Esophagus squamous epithelium (tissue), 5 donors: ENCODE data around the gene IGSF22. TPM values are rescaled to one million over a fixed set of nuclear protein-coding genes. Genes with fewer than 3 reads are reported as not detected.
A peak's percentile ranks its signal among the peaks of the same experiment; 100 is the strongest.

ENCODE experiments used
- DNase-seq: peaks from one replicate; lab custom pipeline; 2025; lab: John Stamatoyannopoulos, UW
- H3K27ac ChIP-seq, 4 donors: fragments of 200-600 bp; sonication (generic); one replicate each; pipeline ENCODE4 v1.5.1; 2016 to 2019; ENCODE audit warnings: mild to moderate bottlenecking in 1 of 4
- H3K27me3 ChIP-seq, 4 donors: fragments of 200-600 bp; sonication (generic); 1 replicate in 3 of 4; 2 replicates in 1 of 4; pipeline versions ENCODE4 v1.5.1 to v1.6.0; 2017 to 2021; ENCODE audit warnings: antibody characterized with exemption in 1 of 4
- H3K36me3 ChIP-seq, 3 donors: fragments of 200-600 bp; sonication (generic); one replicate each; pipeline ENCODE4 v1.5.1; 2016 to 2019
- H3K4me1 ChIP-seq, 3 donors: fragments of 200-600 bp; sonication (generic); one replicate each; pipeline ENCODE4 v1.5.1; 2017 to 2019
- H3K4me3 ChIP-seq, 4 donors: fragments of 200-600 bp; sonication (generic); 1 replicate in 3 of 4; 2 replicates in 1 of 4; pipeline ENCODE4 v1.5.1; 2016 to 2019; ENCODE audit warnings: mild to moderate bottlenecking in 2 of 4, moderate library complexity in 1 of 4
- H3K9me3 ChIP-seq, 3 donors: fragments of 200-600 bp; sonication (generic); one replicate each; pipeline ENCODE4 v1.5.1; 2016 to 2019
- CTCF ChIP-seq, 6 experiments: fragments of 450-650 bp in 4 of 6; fragments of 200-600 bp in 2 of 6; sonication (generic) in 2 of 6; IDR thresholded peaks; one replicate each; pipeline ENCODE4 v1.5.1; 2016 to 2019; ENCODE audit warnings: antibody characterized with exemption in 6 of 6, mild to moderate bottlenecking in 4 of 6, moderate library complexity in 4 of 6
- POLR2A ChIP-seq, 4 donors: fragments of 450-650 bp; IDR thresholded peaks; one replicate each; pipeline ENCODE4 v1.6.1; 2017; ENCODE audit warnings: antibody characterized with exemption in 4 of 4, mild to moderate bottlenecking in 4 of 4, moderate library complexity in 3 of 4
- WGBS, 2 donors: methylation state at CpG; one replicate each; pipeline ENCODE4 v1.1.5; 2018; 5-methylcytosine and 5-hydroxymethylcytosine counted together
- intact Hi-C: fragments of 100-400 bp; cut with DNase I; formaldehyde crosslinking; loops from one replicate; pipeline ENCODE4 v1.15.0; 2022
- total RNA-seq, 4 donors: library from RNA; depleted of rRNA; stranded (reverse); fragments of >200 nt; gene quantifications; one replicate each; pipeline ENCODE4 v1.1.0, GENCODE V29; 2016
- donor health status: DM: yes; HTN: yes; CAD: no.

The IGSF22 gene
- total RNA-seq, 4 donors from 2014 or later = under 0.01 TPM; not detected in 3

GRCh38 chr11:18756889-18757288 lies 30.9 kb upstream of the IGSF22 start:
- Histone ChIP-seq H3K9me3 (no peaks in the 10 kb centered on the region), H3K27me3 (no peaks in the 10 kb centered on the region), H3K36me3 (no peaks in the 10 kb centered on the region), H3K4me1 (no peaks in the 10 kb centered on the region), H3K4me3 (no peak overlapping the region), H3K27ac (no peak overlapping the region)
- 76 to 82% methylated on average over 2 of the region's 2 CpGs for WGBS, 2 donors
- intact Hi-C loops = no loop called here
- DNase-seq = no peak
- TF ChIP-seq POLR2A (IDR thresholded peaks at IDR 0.05) (no peak), CTCF (IDR thresholded peaks at IDR 0.05) (no peak)

- intact Hi-C loops = no loop called here
Measured at GRCh38 chr11:18754308-18754707, 28.3 kb upstream of the IGSF22 start.

GRCh38 chr11:18752502-18752901 lies 26.5 kb upstream of the IGSF22 start:
- H3K4me1 ChIP-seq = peaks cover 0 to 18% (median 11%) of the 10 kb centered on the region in 3 donors
- no peak overlapping the region for H3K27ac ChIP-seq
- intact Hi-C loops = no loop called here
- no peak for TF ChIP-seq POLR2A (IDR thresholded peaks at IDR 0.05)
- no peak for TF ChIP-seq CTCF (IDR thresholded peaks at IDR 0.05)
- no peaks in the 10 kb centered on the region for H3K27me3 ChIP-seq
- no peaks in the 10 kb centered on the region for H3K36me3 ChIP-seq
- WGBS, 2 donors = 28 to 44% methylated on average over 3 of the region's 3 CpGs
- H3K9me3 ChIP-seq = no peaks in the 10 kb centered on the region
- no peak overlapping the region for H3K4me3 ChIP-seq
- DNase-seq = no peak

More at GRCh38 chr11:18754308-18754707, 28.3 kb upstream of the IGSF22 start:
- H3K9me3 ChIP-seq = no peaks in the 10 kb centered on the region
- peaks cover 0 to 13% (median 10%) of the 10 kb centered on the region in 3 donors for H3K4me1 ChIP-seq
- WGBS, 2 donors = 43 to 44% methylated on average over 4 of the region's 5 CpGs
- DNase-seq = no peak
- no peaks in the 10 kb centered on the region for H3K27me3 ChIP-seq
- no peak overlapping the region for H3K4me3 ChIP-seq
- no peaks in the 10 kb centered on the region for H3K36me3 ChIP-seq
- TF ChIP-seq POLR2A (IDR thresholded peaks at IDR 0.05) (no peak), CTCF (IDR thresholded peaks at IDR 0.05) (no peak)
- H3K27ac ChIP-seq = no peak overlapping the region

DNA sequence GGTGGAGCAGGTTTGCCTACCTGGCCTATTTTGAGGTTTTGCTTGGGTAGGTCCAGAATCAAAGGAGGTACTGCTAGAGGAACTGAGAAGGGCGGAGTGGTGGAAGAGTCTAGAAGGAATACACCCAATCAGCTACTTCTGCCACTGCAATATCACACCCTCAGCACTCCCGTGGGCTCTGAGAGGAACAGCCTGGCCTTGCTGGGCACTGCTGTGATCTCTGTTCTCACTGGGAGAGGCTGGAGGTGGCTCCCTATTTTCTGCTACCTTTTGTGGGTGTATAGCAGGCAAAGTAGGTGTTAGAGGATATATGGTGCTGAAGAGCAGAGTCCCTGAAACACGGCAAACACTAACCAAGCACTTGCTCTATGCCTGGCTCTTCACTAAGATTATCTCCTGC lies 25.0 kb upstream of the IGSF22 start:
- Histone ChIP-seq H3K4me3 (no peak overlapping the region), H3K9me3 (no peaks in the 10 kb centered on the region), H3K36me3 (no peaks in the 10 kb centered on the region), H3K4me1 (peaks cover 0 to 18% (median 11%) of the 10 kb centered on the region in 3 donors), H3K27me3 (no peaks in the 10 kb centered on the region), H3K27ac (no peak overlapping the region)
- 69 to 87% methylated on average over 3 of the region's 3 CpGs for WGBS, 2 donors
- TF ChIP-seq CTCF (IDR thresholded peaks at IDR 0.05) (no peak), POLR2A (IDR thresholded peaks at IDR 0.05) (no peak)
- no peak for DNase-seq
- intact Hi-C loops = no loop called here

DNA sequence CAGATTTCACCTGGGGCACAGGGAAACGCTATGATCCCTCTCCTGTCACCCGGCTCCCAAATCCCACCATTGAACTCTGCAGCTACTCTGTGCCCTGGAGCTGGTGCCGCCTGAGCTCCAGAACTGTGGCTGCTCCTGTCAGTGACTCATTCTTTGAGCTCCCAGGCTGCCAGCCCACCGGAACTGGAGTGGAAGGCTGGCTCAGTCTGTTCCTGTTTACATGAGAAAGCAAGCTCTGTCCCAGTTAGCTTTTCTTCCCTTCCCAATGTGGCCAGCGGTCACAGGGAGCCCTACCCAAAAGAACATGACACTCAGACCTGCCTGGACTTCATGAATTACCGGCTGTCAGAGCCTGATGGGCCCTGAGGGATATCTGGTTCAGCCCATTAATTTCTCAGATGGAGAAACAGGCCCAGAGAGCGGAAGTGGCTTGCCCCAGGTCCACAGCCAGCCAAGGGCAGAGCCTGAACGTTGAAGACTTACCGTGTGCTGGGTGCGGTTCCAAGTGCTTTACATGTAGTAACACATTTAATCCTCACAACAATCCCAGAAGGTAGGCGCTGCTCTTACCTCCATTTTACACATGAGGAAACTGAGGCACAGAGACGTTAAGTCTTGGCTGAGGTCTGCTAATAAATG lies 23.8 kb upstream of the IGSF22 start:
- no peaks in the 10 kb centered on the region for H3K27me3 ChIP-seq
- H3K4me1 ChIP-seq = peaks cover 0 to 18% (median 11%) of the 10 kb centered on the region in 3 donors
- DNase-seq = no peak
- WGBS, 2 donors = 33 to 69% methylated on average over 5 to 8 of the region's 12 CpGs
- intact Hi-C loops = no loop called here
- H3K9me3 ChIP-seq = no peaks in the 10 kb centered on the region
- no peak overlapping the region for H3K4me3 ChIP-seq
- H3K27ac ChIP-seq = peak overlapping the region in 3 of 4 donors; percentile 64 to 68 (median 65)
- H3K36me3 ChIP-seq = no peaks in the 10 kb centered on the region
- peak in 1 of 6 experiments; percentile 10 for TF ChIP-seq CTCF (IDR thresholded peaks at IDR 0.05)
- TF ChIP-seq POLR2A (IDR thresholded peaks at IDR 0.05) = no peak
